ENCODE measurements around the gene TMOD1.
A peak's percentile ranks its signal among the peaks of the same experiment; 100 is the strongest.

TMOD1 gene

DNA sequence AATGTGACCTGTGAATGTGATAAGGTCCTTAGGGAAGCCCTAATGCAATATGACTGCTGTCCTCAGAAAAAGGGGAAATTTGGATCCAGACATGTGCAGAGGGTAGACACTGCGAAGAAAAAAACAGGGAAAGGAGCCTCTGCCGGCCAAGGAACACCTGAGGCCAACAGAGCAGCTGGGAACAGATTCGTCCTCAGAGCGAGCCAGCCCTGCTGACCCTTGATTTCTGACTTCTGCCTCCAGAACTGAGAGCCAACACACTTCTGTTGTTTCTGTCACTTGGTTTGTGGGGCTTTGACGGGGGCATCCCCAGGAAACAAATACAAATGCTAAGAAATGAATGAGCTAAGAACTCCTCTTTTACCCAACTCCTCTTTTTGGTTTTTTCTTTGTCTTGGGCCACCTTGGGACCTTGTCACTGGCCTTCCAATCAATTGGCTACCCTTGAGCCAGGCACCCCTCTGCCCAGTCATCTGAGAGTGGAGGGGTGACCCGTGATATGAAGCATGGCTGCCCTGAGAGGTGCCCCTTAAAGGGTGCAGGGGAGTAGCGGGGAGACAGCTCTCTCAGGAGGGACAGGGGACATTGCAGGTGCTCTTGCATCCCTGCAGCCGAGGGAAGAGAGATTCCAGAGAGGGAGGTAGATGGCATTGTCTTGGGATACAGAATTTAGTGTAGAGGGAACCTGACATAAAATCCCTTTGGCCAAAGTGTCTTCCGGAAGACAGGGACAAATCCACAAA lies 16.9 kb downstream of the TMOD1 start:
- no peak for DNase-seq

DNA sequence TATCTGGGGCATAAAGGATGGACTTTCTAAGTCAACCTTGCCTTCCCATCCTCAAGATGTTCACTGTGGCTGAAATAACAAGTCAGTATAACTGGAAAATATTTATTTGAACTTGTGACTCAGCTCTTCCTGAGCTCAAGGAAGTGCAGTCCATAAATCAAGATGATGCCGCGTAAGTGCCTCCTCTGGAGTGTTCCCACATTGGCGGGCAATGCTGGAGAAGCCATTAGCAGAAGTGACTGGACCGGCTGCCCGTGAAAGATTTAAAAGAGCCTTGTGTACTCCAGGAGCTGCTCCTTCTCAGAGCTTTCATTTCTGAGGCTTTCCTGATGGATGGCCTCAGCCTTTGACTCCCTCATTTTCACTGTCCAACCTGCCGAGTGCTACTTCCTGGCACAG lies 17.4 kb downstream of the TMOD1 start:
- peak; percentile 72 for DNase-seq

DNA sequence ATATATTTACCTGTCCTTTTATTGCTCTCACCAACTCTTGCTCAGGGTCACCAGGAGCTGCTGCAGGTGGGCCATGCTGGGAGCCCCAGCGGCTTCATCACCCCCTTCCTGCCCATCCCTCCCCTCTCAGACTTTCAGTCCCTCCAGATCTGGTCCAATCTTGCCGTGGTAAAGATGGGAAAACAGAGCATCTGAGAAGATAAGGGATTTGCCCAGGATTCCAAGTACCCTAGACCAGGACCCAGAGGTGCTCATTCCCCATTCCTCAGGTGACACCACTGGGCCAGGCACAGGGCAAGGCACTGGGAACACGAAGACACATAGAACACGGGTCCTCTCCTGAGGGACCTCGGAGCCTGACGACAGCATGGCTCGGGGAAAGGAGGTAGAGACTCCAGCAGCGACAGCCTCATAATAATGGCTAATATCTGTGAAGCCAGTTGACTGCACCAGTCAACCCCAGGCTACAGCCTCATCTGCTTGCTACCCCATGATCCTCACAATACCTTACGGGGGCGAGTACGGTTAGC lies 18.0 kb downstream of the TMOD1 start:
- no peak for DNase-seq

DNA sequence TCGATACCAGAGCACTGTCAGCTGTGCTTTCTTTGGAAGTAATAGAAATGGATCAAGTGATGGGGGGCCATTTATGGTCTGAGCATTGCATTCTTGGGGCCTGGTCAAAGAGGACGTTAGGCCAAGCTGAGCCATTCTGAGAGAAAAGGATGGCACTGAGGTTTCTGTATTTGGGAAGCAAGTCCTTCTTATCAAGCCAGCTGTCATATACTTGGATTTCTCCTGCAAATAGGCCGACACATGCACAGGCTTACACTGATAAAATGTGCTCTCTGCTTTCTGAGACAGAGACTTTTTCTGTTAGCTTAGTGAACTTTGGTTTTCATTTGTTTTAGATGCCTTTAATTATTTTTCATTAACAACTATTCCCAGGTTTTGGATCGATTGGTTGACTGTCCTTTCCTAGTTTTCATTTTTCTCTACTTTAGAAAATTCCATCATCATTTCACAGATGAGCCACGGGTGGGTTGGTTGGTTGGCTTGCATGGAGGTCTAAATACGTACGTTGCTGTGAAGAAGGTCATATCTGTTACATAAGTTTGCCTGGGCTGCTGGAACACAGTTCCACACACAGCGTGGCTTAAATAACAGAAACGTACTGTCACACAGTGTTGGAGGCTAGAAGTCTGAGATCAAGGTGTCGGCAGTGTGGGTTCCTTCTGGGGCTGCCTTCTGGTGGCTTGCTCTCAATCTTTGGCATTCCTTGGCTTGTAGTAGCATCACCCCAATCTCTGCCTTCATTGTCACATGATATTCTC lies 20.3 kb downstream of the TMOD1 start:
- no peak for DNase-seq

DNA sequence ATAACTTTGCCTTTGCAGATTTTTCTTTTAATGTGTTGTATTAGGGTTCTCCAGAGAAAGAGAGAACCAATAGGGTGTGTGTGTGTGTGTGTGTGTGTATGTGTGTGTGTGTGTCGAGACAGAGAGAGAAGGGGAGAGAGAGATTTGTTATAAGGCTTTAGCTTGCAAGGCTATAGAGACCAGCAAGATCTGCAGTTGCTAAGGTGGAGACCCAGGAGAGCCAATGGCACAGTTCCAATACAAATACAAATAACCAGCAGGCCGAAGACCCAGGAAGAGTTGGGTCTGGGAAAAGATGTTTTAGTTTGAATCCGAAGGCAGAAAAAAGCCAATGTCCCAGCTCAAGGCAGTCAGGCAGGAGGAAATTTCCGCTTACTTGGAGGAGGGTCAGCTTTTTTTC lies 23.0 kb downstream of the TMOD1 start:
- no peak for DNase-seq

DNA sequence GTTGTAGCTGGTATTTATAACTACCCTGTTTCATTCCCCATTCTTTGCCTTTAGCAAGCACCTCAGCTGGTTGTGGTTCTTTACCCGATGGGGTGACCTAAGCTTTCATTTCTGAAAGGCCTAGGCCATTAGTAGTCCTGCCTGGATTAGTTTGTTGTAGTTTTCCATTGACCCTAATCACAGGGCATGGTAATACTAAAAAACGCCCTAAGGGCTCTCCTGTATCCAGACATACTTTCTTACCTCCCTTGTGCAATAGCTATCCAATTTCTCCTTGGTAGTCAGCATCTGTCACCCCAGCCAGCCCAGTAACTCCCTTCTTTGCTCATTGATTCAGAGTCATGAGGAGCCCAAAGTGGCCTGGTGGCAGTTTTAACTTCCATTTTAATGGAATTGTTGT lies 24.0 kb downstream of the TMOD1 start:
- no peak for DNase-seq

DNA sequence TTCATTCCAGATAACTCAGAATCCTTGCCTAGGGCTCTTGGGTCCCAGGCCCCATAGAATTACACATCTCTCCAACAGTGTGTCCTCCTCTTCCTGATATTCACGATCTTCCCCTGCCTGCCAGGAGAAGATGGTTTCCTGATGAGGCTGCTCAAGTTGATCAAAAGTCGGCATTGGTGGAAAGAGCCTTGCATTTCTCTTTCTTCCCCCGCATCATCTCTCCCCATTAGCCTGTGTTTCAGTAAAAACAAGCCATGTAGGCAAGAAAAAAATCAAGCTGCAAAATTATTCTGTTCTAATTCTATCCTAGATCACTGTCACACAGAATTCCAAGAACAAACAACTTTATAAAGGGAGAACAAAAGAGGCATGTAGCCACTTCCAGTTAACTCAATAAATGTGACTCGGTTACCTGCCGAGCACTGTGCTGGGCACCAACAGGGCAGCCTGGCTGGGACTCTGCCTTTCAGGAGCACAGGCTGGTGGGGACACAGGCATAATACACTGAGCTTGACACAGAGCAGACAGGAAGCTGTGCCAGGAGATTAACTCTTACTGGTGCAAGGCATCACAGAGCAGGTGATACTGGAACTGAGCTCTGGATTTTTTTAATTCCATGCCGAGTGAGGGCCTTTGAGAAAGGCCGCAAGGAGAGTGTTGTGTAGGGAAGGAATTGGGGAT lies 25.6 kb downstream of the TMOD1 start:
- no peak for DNase-seq

DNA sequence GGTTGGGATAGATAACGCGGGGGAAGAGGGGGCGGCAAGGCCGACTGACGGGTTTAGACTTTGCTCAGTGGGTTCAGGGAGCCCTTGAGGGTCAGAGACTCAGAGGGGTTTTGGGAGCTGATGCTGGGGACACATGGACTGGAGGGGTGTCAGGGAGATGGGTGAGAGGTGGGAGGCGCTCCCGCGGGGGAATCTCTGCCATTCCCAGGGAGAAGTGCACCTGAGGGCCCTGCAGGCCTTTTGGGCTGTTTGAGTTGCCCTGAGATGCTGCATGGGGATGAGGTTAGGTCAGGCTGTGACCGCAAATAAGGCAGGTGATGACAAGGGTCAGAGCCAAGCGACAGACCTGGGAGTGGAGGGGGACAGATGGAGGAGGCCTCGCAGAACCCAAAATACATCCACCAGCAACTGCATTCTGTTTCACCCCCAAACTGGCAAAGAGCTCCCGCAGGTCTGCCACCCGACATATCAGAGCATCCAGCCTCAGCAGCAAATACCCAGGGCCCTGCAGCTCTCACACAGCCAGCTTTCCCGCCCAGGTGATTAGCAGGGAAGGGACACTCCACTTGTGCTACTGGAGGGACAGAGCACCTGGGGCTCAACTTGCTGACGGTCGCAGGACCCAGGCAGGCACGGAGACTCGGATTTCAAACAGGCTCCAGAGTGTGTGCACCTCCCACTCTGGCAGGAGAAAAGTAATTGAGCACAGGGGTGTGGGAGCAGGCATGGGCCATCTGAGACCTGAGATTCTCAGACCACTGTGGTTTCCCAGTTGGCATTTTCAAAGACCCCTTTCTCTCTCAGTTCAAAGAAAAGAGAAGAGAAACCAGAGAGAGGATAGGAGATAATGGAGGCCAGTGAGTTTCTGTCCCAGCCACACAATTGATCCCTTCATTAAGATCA lies 26.4 kb downstream of the TMOD1 start:
- DNase-seq, result no peak

DNA sequence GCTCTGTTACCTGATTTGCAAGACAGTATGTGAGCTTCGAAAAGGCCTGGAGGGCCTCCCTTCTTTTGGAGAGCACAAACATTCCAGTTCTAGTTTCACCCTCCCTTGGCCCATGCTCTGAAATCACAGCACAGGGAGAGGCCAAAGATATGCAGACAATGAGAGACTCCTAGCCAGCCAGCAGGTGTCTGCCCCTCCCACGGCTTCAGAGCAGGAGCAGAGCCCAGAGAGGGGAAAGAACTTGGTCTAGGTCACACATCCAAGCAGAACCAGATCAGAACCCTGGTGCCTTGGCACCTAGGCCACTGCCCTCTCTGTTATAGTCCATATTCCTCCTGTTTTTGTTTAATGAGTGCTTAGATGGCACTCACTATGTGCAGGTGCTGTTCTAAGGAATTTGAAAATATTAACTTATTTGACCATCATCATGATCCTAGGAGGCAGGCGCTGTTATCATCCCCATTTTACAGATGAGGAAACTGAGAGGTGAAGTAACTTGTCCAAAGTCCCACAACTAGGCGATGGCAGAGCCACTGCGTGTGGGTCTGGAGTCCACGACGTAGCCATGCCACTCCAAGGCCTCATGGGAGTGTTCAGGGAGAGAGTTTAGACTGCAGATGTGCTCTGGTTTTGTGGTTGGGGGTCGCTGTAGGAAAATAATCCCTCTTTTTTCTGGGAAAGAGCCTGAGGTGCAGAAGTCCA lies 27.2 kb downstream of the TMOD1 start:
- DNase-seq, result no peak

DNA sequence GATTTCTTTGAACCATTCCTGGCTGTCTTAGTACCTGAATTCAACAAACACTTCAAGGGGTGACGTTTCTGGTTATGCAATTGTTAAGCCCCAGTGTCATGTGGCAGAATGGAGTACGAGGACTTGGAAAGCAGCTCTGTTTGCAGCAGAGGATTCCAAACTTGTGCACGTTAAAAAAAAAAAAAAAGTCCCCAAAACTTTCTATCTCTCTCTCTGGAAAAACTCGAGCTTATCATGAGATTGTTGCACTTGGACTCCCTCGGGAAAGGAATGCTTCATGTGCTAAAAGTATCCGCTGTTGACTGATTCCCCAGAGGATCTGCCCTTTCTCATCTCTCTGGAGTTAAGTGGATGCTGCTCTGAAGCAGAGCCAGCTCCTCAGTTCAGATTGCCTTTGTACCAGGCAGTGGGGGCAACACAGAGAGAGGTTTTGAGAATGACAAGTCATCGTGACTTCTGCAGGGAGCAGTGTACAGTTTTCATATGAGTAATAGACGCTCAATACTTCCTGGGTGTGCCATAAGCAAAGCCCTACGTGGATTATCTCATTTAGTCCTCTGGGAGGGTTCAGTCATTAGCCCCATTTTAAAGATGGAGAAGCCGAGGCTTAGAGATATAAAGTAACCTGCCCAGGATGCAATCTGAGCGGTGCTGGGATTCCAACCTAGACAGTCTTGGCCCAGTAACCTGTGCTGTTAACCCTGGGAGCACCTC lies 28.1 kb downstream of the TMOD1 start:
- DNase-seq, result no peak

DNA sequence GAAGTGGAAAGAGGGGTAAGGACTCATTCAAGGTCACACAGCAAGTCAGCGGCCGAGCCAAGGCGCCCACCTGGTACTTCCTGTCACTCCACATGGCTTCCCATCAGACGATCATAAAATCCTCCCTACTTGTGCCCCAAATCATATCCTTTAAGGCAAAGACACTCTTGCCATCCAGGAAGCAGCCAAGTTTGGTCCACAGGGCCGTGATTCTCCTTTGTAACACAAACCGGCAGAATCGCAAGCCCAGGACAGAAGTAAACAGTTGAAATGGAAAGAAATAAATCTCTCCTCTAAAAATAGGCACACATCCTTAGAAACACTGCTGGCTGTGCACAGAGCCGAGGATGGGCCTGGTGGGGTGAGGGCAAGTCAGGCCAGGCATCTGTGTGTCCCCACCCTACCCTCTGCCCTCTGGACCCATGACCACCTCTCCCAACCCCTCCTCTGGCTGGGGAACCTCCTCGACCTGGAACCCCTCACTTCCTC lies 30.5 kb downstream of the TMOD1 start:
- no peak for DNase-seq

DNA sequence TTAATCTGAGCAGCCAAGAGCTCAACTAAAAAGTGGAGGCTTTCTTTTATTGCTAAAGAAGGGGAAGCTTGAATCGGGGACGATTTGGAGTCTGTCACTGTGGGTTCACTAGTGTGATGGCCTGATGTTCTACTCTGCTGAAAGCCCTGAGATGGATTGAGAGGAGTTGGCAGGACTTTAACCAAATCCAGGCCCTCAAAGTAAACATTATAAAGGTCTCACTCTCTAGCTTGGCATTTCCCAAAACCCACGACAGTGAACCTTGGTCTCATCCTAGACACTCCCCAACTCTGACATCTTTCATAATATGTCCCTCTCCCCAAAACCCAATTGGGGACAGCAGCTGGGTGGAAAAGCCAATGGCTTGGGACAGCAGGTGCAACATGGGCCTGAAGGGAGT lies 32.7 kb downstream of the TMOD1 start:
- no peak for DNase-seq

DNA sequence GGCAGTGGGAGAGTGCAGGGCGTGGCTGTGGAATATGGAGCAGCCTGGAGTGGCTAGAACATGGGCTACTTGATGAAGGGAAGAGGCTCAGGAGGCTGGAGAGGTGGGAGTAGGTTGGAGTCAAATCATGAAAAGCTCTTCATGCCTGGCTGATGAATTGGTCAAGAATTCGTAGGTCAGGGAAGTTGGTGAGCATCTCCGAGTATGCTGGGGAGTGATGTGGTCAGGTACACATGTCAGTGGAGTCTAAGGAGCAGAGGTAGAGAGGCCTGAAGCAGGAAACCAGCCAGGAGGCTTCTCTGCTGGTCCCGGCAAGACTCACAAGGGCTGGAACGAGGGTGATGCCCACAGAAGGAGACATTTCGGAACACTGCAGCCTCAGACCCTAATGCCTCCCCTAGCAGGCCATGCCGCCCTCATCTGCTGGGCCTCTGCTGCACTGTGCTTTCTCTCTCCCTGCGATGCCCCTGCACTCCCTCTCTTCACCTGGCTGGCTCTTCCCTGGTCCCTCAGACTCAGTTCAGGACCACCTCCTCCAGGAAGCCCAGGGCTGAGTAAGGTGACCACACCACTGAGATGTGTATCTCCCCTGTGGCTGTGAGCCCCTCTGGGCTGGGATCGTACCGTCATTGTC lies 33.6 kb downstream of the TMOD1 start:
- DNase-seq, result no peak

DNA sequence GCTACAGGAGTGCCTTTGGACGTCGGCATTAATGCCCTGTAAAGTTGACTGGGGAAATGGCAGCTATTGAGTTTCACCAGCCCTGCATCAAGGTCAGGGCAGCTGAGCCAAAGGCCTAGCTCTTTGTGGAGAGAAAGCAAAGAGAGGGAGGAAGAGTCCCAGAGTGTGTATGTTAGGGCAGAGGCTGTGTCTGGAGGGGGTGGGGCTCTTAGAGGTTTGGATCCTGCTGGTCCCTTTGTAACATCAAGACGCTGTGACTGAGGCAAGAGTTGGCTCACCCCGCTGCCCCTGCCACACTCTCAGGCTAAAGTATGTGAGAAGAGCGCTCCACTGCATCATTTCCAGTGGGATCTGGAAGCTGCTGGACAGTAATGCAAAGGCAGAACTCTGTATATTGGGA lies 34.3 kb downstream of the TMOD1 start:
- no peak for DNase-seq

DNA sequence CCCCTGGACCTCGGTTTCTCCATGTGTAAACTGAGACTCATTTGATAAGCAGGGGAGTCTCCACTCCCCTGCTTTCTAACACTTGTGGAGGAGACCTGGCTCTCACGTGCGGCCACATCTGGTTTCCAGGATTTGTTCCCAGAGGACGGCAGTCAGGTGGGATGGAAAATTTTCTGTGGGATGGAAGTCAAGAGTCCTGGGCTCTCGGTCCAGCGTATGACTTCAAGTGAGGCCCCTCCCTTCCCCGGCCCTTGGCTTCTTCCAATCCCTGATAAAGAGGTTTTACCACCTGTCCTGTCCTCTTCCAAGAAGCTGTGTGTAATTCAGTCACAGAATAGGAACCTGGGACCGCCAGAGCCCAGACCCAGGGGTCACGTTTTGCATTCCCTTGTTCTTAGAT lies 35.0 kb downstream of the TMOD1 start:
- DNase-seq, result no peak

DNA sequence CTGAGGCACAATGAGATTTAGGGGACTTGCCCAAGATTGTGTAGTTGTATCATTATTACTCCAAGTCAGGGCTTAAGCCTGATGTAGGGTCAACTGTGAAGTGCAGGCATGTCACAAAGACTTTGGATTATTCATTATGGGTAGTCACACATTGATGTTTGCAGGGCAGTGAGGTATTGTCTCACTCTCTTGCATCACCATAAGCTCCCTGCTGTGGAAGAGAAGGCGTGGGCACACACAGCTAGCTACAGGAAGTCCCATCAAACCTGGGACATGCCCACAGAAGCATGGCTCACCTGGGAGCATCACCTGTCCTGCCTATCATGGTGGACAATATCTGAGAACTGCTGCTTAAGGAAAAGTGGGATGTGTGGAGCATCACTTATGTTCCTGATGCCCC lies 42.1 kb downstream of the TMOD1 start:
- no peak for DNase-seq

DNA sequence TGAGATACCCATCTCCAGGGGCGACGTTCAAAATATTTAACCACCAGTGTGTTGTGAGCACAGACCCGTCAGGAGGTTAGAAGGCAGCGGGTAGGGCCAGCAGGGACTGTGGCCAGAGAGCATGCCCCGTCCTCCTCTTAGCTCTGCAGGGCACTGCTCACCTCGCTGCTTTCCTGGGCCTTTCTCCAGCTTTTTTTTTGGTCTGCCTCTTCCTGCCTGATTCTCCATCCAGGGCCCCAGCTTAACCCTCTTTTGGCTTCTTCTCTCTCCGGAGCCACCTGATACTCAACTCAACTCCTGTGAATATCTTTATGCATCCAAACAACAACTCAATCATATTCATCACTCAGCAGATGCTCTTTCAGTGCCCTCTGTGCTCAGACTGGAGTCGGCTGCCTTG lies 44.0 kb downstream of the TMOD1 start:
- no peak for DNase-seq

DNA sequence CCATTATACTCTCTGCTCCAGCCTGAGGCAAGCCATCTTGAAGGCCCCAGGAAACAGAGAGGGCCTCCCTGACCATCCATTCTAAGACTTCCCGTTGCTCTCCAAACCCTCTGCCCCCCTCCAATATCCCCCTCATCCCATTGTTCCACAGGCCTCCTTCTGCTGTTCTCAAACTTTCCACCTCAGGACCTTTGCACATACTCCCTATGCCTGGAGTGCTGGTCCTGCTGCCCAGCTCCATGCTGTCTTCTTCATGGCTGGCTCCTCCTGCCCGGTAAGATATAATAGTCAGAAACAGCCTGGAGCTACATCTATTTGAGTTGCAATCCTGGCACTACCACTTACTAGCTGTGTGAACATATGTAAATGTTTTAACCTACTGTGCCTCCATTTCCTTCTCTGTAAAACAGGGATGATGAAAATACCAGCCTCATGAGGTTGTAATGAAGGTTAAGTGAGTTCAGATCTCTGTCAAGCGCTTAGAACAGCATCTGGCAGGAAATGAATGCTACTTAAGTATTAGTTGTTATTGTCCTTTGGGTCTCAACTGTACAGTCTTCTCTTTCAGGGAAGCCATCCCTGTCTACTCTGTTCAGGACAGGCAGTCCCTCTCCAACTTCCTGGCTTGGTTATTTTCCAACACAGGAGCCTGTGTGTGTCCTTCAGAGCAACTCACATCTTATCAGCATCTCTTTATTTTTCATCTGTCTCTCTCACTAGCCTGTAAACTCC lies 45.8 kb downstream of the TMOD1 start:
- no peak for DNase-seq

DNA sequence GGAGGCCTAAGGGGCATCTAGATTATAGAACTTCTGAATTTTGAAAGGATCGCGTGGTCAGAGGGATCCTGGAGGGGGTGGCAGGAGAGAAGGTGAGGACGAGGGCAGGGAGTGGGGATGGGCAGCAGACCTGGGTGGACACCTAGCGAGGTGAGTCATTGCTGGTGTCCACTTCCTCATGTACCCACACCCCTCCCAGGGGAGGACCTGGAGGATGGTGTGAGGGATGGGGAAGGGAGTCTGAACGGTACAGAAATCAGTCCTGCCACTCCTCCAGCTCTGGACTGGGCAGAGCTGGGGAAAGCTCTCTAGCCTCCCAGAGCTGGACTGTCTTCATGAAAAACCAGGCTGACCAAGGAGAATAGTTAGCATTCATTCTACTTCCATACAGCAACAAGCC lies 46.9 kb downstream of the TMOD1 start:
- DNase-seq, result no peak
